ENCODE results near the gene ATP7A.
A peak's percentile ranks its signal among the peaks of the same experiment; 100 is the strongest.
"Not testable (repeated sequence)": the region's sequence is repeated elsewhere in the genome, so short reads cannot be mapped to it uniquely, and the experiment has no call there.

ATP7A gene

DNA sequence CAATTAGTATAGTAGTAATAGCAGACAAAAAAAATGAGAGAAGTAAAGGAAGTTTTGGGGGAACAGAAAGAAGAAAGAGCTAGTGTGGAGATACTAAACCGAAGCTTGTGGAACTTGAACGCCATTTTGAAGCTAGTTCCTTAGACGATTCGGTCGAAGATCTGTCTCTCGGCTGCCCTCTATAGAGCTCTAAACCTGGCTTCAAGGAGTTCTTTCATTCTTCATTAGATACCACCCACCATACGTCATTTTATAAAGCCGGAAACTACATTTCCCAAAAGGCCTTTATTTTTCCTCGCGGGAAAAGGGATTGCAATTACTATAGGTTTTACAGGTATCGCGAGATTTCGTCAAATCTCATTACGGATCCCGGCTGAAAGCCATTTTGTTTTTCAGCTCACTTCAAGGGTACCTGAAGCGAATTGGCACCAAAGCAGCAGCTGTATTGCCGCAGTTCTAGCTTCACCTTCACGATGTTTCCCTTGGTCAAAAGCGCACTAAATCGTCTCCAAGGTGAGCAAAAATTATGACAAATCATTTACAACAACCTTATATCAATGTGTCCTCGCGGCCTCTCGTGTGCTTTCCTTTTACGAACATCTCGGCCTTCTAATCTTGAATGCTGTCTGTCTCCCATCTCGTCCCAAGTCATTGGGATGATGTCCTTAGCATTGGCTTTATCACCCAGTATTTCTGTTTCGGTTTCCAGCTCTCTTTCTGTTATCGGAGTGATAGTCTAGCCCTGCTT lies 11.2 kb upstream of the ATP7A start, which contains the start of gene COX7B:
Gene COX7B, plus strand, starts transcription at position 388 of the 748 bp plus-strand sequence. Its CDS starts 86 bp downstream, at position 474.
- TF ChIP-seq, protein P1, sequence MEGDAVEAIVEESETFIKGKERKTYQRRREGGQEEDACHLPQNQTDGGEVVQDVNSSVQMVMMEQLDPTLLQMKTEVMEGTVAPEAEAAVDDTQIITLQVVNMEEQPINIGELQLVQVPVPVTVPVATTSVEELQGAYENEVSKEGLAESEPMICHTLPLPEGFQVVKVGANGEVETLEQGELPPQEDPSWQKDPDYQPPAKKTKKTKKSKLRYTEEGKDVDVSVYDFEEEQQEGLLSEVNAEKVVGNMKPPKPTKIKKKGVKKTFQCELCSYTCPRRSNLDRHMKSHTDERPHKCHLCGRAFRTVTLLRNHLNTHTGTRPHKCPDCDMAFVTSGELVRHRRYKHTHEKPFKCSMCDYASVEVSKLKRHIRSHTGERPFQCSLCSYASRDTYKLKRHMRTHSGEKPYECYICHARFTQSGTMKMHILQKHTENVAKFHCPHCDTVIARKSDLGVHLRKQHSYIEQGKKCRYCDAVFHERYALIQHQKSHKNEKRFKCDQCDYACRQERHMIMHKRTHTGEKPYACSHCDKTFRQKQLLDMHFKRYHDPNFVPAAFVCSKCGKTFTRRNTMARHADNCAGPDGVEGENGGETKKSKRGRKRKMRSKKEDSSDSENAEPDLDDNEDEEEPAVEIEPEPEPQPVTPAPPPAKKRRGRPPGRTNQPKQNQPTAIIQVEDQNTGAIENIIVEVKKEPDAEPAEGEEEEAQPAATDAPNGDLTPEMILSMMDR (IDR thresholded peaks at IDR 0.05; ENCODE audit: extremely low read depth, insufficient read depth, missing control alignments), result peak; percentile 41
- in situ Hi-C loops (cut with MboI; ENCODE audit: low pct_unique_long_range_greater_than_20kb, low sequenced_read_pairs, unreplicated experiment), result no loop called here
- DNase-seq (ENCODE audit: low spot score), result peak; percentile 60

DNA sequence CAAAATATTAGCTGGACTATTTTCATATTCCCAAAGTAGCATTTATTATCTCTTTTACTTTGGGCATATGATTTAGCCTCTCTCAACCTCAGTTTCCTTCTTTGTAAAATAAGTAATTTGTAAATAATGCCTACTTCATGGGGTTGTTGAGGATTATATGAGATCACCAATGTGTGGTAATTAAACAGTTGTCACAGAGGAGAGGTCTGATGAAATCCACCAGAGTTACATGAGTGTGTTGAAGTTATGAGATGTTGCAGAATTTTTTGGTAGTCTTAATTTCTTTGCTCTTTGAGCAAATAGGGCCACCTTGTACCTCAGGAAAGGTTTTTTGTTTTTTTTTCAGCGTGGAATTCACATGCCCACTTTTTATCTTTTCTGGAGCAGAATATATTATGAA lies 9.8 kb upstream of the ATP7A start:
- no peak for DNase-seq (ENCODE audit: low spot score)
- TF ChIP-seq, protein P1 (IDR thresholded peaks at IDR 0.05; ENCODE audit: extremely low read depth, insufficient read depth, missing control alignments), result no peak
- in situ Hi-C loops (cut with MboI; ENCODE audit: low pct_unique_long_range_greater_than_20kb, low sequenced_read_pairs, unreplicated experiment), result loop anchor here (10.0 kb wide), 1 partner anchor 204 kb away; the partner anchor contains the start of gene PGK1

DNA sequence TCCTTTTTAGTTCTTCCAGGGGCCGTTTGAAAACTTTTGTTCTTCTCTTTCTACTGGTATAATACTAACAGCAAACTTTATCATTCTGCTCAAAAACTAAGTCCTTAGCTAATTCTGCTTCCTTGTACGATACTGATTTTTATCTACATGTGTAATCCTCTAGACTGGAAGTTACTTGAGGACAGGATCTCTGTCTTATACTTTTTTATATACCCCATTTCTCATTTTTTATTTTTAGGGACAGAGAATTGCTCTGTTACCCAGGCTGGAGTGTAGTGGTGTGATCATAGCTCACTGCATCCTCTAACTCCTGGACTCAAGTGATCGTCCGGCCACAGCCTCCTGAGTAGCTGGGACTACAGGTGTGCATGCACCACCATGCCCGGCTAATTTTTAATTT lies 9.0 kb upstream of the ATP7A start:
- DNase-seq (ENCODE audit: low spot score), result no peak
- in situ Hi-C loops (cut with MboI; ENCODE audit: low pct_unique_long_range_greater_than_20kb, low sequenced_read_pairs, unreplicated experiment), result loop anchor here (10.0 kb wide), 1 partner anchor 203 kb away; the partner anchor contains the start of gene PGK1
- TF ChIP-seq, protein P1 (IDR thresholded peaks at IDR 0.05; ENCODE audit: extremely low read depth, insufficient read depth, missing control alignments), result no peak

DNA sequence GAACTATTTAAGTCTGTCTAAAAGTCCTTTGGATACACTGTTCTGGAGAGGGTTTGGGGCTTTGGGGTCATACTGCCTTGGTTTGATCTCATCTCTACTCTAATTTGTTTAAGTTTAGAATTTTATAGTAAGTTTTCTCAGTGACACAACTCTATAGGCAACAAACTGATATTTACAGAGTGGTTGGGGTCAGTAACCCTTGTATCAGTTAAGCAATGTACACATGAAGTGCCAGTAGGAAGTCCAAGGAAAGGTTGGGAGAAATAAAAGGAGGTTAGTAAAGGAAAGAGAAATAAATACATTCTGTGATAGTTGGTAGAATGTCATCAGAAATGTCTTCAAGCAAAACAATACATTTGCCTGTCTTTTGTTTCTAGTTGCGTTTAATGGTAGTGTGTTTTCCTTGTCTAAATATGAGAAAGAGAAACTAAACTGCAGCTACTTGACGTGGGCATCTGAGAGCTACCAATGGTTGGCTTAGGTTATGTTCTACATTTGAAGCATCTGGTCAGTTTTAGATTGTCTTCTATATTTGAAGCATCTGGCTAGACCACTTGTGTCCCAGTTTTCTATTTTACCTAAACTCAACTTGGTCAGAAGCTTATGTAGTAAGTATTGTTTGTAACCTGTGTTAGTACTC lies 6.9 kb downstream of the ATP7A start:
- in situ Hi-C loops (cut with MboI; ENCODE audit: low pct_unique_long_range_greater_than_20kb, low sequenced_read_pairs, unreplicated experiment), result no loop called here
- no peak for DNase-seq (ENCODE audit: low spot score)
- TF ChIP-seq, protein P1 (IDR thresholded peaks at IDR 0.05; ENCODE audit: extremely low read depth, insufficient read depth, missing control alignments), result no peak

DNA sequence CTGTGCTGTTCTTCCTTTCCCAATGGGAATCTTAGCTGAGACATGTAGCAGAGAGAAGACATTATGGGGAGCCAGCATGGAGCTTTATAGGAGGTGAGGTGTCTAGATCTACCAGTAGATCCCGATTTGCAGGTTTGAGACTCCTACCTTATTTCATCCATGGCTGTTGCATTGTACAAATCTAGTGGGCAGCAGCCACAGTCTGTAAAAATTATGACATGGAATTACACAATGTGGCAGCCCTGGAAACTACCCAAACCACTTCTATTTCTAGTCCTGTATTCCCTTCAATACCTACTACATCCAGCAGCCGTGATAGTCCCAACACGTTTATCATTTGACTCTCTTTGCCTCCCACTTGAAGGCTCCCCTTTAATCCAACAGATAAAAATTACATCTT lies 8.1 kb downstream of the ATP7A start:
- in situ Hi-C loops (cut with MboI; ENCODE audit: low pct_unique_long_range_greater_than_20kb, low sequenced_read_pairs, unreplicated experiment), result no loop called here
- TF ChIP-seq, protein P1 (IDR thresholded peaks at IDR 0.05; ENCODE audit: extremely low read depth, insufficient read depth, missing control alignments), result no peak
- DNase-seq (ENCODE audit: low spot score), result no peak

DNA sequence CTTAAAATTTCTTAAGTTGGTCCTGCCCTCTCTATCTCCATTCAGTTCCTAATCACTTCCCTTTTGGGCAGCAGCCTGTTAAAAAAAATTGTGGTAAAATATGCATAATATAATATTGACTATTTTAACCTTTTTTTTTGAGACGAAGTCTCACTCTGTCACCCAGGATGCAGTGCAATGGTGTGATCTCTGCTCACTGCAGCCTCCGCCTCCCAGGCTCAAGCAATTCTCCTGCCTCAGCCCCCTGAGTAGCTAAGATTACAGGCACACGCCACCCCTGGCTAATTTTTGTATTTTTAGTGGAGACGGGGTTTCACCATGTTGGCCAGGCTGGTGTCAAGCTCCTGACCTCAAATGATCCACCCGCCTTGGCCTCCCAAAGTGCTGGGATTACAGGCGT lies 8.9 kb downstream of the ATP7A start:
- DNase-seq (ENCODE audit: low spot score); in situ Hi-C loops (cut with MboI; ENCODE audit: low pct_unique_long_range_greater_than_20kb, low sequenced_read_pairs, unreplicated experiment): not testable (repeated sequence)

DNA sequence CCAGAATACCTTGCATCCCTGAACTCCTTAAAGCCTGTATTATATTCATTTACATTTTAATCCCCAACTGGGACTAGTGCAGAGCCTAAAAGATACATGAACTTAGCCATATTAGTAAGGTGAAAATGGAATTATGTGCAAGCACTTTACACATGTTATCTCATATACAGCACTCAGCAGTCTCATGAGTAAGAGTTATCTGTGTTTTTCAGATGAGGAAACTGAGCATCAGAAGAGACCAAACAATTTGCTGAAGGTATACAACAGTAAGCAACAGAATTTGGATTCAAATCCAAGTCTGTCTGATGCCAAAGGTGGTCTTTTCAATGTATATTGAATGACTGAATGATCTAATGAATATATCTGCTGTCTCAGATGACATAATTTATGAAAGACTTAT lies 12.3 kb downstream of the ATP7A start:
- DNase-seq (ENCODE audit: low spot score), result no peak
- TF ChIP-seq, protein P1 (IDR thresholded peaks at IDR 0.05; ENCODE audit: extremely low read depth, insufficient read depth, missing control alignments), result no peak
- in situ Hi-C loops (cut with MboI; ENCODE audit: low pct_unique_long_range_greater_than_20kb, low sequenced_read_pairs, unreplicated experiment), result no loop called here

Data from GM13977 (cell line).